ENCODE data around the gene STOML2. TPM values are rescaled to one million over a fixed set of nuclear protein-coding genes. Genes with fewer than 3 reads are reported as not detected.

STOML2 gene
- total and polyA plus RNA-seq, 9 of the 15 experiments (the other 6 are each of a cell fraction or from before 2014, with no cell fraction given), result 110 to 220 (median 174) TPM

DNA sequence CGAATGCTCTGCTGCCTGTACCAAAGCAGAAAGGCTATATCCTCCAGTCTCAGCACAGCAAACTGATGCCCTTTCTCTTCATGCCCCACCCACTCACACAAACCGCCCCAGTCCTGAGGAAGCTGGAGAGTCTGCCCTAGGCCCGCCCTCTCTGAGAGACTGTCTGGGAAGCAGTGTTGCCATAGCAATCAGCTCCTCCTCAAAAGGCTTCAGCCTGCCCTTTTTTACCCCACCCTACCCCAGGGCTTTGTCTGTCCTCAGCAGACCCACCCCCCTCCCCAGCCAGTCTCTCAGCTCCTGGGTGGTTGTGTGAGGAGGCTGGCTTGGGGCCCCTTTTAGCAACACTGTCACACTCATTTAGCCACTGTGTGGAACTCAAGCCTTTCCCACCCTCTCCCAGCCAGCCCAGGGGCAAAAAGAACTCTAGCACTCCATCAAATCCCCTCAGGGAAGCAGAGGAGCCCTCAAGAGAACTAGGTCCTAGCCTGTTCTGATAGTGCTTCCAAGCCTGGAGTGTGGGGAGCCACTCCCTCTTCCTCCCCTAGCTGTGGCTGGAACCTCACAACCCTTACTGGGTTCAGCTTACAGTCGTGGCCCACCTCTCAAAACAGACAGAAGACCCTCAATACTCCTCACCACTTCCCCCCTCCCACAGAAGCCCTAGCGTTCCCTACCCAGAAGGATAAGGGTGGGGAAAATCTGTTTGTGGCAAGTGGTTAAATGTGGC is 11.3 kb upstream of the STOML2 start (continued):
- TF ChIP-seq KLF1 (tag; IDR thresholded peaks at IDR 0.05), result no peak
- TF ChIP-seq HOXB6 (CRISPR knock-in tag; IDR thresholded peaks at IDR 0.05; ENCODE audit: borderline replicate concordance), result no peak
- no peak for TF ChIP-seq ZC3H4 (CRISPR knock-in tag; IDR thresholded peaks at IDR 0.05; ENCODE audit: borderline replicate concordance)
- no peak for TF ChIP-seq ZNF699 (CRISPR knock-in tag; IDR thresholded peaks at IDR 0.05; ENCODE audit: insufficient replicate concordance)
- no peak for TF ChIP-seq NFIX (CRISPR knock-in tag; IDR thresholded peaks at IDR 0.05; ENCODE audit: low read depth)
- no peak for TF ChIP-seq SMARCA4 (IDR thresholded peaks at IDR 0.05)
- no peak for TF ChIP-seq TRIM28 (IDR thresholded peaks at IDR 0.05)
- TF ChIP-seq, protein P1, sequence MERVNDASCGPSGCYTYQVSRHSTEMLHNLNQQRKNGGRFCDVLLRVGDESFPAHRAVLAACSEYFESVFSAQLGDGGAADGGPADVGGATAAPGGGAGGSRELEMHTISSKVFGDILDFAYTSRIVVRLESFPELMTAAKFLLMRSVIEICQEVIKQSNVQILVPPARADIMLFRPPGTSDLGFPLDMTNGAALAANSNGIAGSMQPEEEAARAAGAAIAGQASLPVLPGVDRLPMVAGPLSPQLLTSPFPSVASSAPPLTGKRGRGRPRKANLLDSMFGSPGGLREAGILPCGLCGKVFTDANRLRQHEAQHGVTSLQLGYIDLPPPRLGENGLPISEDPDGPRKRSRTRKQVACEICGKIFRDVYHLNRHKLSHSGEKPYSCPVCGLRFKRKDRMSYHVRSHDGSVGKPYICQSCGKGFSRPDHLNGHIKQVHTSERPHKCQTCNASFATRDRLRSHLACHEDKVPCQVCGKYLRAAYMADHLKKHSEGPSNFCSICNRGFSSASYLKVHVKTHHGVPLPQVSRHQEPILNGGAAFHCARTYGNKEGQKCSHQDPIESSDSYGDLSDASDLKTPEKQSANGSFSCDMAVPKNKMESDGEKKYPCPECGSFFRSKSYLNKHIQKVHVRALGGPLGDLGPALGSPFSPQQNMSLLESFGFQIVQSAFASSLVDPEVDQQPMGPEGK (CRISPR knock-in tag; IDR thresholded peaks at IDR 0.05; ENCODE audit: borderline replicate concordance), result no peak
- TF ChIP-seq, protein P2, sequence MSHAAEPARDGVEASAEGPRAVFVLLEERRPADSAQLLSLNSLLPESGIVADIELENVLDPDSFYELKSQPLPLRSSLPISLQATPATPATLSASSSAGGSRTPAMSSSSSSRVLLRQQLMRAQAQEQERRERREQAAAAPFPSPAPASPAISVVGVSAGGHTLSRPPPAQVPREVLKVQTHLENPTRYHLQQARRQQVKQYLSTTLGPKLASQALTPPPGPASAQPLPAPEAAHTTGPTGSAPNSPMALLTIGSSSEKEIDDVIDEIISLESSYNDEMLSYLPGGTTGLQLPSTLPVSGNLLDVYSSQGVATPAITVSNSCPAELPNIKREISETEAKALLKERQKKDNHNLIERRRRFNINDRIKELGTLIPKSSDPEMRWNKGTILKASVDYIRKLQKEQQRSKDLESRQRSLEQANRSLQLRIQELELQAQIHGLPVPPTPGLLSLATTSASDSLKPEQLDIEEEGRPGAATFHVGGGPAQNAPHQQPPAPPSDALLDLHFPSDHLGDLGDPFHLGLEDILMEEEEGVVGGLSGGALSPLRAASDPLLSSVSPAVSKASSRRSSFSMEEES (CRISPR knock-in tag; IDR thresholded peaks at IDR 0.05), result no peak
- TF ChIP-seq RAD51 (IDR thresholded peaks at IDR 0.05; ENCODE audit: borderline replicate concordance, low read depth), result no peak
- peak; percentile 70 for TF ChIP-seq BMI1 (IDR thresholded peaks at IDR 0.05; ENCODE audit: low read length)
- no peak for TF ChIP-seq ZNF41 (CRISPR knock-in tag; conservative IDR thresholded peaks at IDR 0.05)
- TF ChIP-seq, protein P3, sequence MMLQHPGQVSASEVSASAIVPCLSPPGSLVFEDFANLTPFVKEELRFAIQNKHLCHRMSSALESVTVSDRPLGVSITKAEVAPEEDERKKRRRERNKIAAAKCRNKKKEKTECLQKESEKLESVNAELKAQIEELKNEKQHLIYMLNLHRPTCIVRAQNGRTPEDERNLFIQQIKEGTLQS (IDR thresholded peaks at IDR 0.05), result no peak
- TF ChIP-seq, protein P3 (CRISPR knock-in tag; conservative IDR thresholded peaks at IDR 0.05), result no peak
- TF ChIP-seq COPS2 (conservative IDR thresholded peaks at IDR 0.05), result no peak
- TF ChIP-seq ZC3H11A (IDR thresholded peaks at IDR 0.05; ENCODE audit: low read depth, low read length), result no peak
